ENCODE data around the gene ARHGAP42. TPM values are rescaled to one million over a fixed set of nuclear protein-coding genes. Genes with fewer than 3 reads are reported as not detected.

The ARHGAP42 gene
- total RNA-seq, 5 donors from 2014 or later (not counting 1 experiment from before 2014, with no cell fraction given), result 0.13 to 0.82 (median 0.49) TPM

DNA sequence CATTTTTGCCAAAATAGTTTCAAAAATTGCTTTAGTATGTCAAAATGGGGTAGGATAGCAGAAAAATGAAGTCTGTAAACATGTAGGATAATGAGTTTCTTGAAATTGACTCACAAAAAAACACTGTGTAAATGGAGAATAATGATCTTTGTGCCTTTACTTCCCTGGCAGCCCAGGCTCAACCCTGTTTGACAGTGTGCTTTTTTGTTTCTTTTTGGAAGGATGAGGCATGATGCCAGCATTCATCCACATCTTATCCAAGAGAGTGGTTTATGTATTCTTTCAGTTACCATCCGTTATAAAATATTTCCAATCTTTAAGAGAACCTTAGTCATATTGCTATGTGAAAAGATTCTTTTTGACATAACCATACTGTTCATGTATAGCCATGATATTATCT lies 70.6 kb downstream of the ARHGAP42 start:
- ATAC-seq (replicated peaks in 1 of 4) (no peak), DNase-seq (no peak)
- Mint-ChIP-seq H3K27ac (no peak overlapping the region), H3K36me3 (no peaks in the 10 kb centered on the region), H3K9me3 (peaks cover 0 to 11% (median 2%) of the 10 kb centered on the region in 3 donors), H3K4me1 (no peaks in the 10 kb centered on the region), H3K4me3 (no peak overlapping the region), H3K27me3 (no peaks in the 10 kb centered on the region)
- CTCF ChIA-PET, result no interaction called here
- no peak overlapping the region for H3K4me3 ChIP-seq (ENCODE audit: control insufficient read depth in 1 of 2, extremely low read depth in 1 of 2, low read length in 1 of 2)
- WGBS (ENCODE audit: insufficient coverage), result no CpG with 5 or more reads among the region's 1 CpG
- POLR2A ChIA-PET, result no interaction called here
- H3K9me3 ChIP-seq, result no peaks in the 10 kb centered on the region
- H3K36me3 ChIP-seq (ENCODE audit: control insufficient read depth in 2 of 2, extremely low read depth in 1 of 2, insufficient read depth in 1 of 2, low read length in 1 of 2), result no peaks in the 10 kb centered on the region
- H3K27ac ChIP-seq (ENCODE audit: low read length), result no peak overlapping the region
- no peaks in the 10 kb centered on the region for H3K27me3 ChIP-seq (replicated peaks in 1 of 2; ENCODE audit: control insufficient read depth in 2 of 2, extremely low read depth in 1 of 2, insufficient read depth in 2 of 2, low read length in 1 of 2)
- H3K4me1 ChIP-seq (ENCODE audit: control insufficient read depth in 1 of 2, extremely low read depth in 1 of 2, insufficient read depth in 2 of 2, low read length in 2 of 2), result no peaks in the 10 kb centered on the region

- Mint-ChIP-seq H3K27me3 (no peaks in the 10 kb centered on the region), H3K27ac (no peak overlapping the region), H3K4me3 (no peak overlapping the region), H3K9me3 (peaks cover 0 to 11% (median 2%) of the 10 kb centered on the region in 3 donors), H3K36me3 (no peaks in the 10 kb centered on the region), H3K4me1 (no peaks in the 10 kb centered on the region)
- ATAC-seq (replicated peaks in 1 of 4), result no peak
- Histone ChIP-seq H3K9me3 (no peaks in the 10 kb centered on the region), H3K27ac (ENCODE audit: low read length) (no peak overlapping the region), H3K36me3 (ENCODE audit: control insufficient read depth in 2 of 2, extremely low read depth in 1 of 2, insufficient read depth in 1 of 2, low read length in 1 of 2) (no peaks in the 10 kb centered on the region), H3K27me3 (replicated peaks in 1 of 2; ENCODE audit: control insufficient read depth in 2 of 2, extremely low read depth in 1 of 2, insufficient read depth in 2 of 2, low read length in 1 of 2) (no peaks in the 10 kb centered on the region), H3K4me3 (ENCODE audit: control insufficient read depth in 1 of 2, extremely low read depth in 1 of 2, low read length in 1 of 2) (no peak overlapping the region), H3K4me1 (ENCODE audit: control insufficient read depth in 1 of 2, extremely low read depth in 1 of 2, insufficient read depth in 2 of 2, low read length in 2 of 2) (no peaks in the 10 kb centered on the region)
- WGBS (ENCODE audit: insufficient coverage), result 60% methylated on average over 1 of the region's 2 CpGs
- ChIA-PET POLR2A (no interaction called here), CTCF (no interaction called here)
- DNase-seq, result no peak
These were observed 72.0 kb downstream of the ARHGAP42 start for GRCh38 chr11:100759106-100759505.

GRCh38 chr11:100759856-100760255 lies 72.8 kb downstream of the ARHGAP42 start:
- CTCF ChIA-PET, result no interaction called here
- no peaks in the 10 kb centered on the region for H3K36me3 Mint-ChIP-seq
- Histone ChIP-seq H3K4me3 (ENCODE audit: control insufficient read depth in 1 of 2, extremely low read depth in 1 of 2, low read length in 1 of 2) (no peak overlapping the region), H3K36me3 (ENCODE audit: control insufficient read depth in 2 of 2, extremely low read depth in 1 of 2, insufficient read depth in 1 of 2, low read length in 1 of 2) (no peaks in the 10 kb centered on the region), H3K27me3 (replicated peaks in 1 of 2; ENCODE audit: control insufficient read depth in 2 of 2, extremely low read depth in 1 of 2, insufficient read depth in 2 of 2, low read length in 1 of 2) (no peaks in the 10 kb centered on the region), H3K27ac (ENCODE audit: low read length) (no peak overlapping the region), H3K9me3 (no peaks in the 10 kb centered on the region), H3K4me1 (ENCODE audit: control insufficient read depth in 1 of 2, extremely low read depth in 1 of 2, insufficient read depth in 2 of 2, low read length in 2 of 2) (no peaks in the 10 kb centered on the region)
- 50% methylated on average over 1 of the region's 3 CpGs for WGBS (ENCODE audit: insufficient coverage)
- no peak for ATAC-seq (replicated peaks in 1 of 4)
- H3K4me1 Mint-ChIP-seq, result no peaks in the 10 kb centered on the region
- POLR2A ChIA-PET, result no interaction called here
- H3K9me3 Mint-ChIP-seq, result peaks cover 2 to 9% (median 5%) of the 10 kb centered on the region in 3 donors
- no peak overlapping the region for H3K27ac Mint-ChIP-seq
- no peaks in the 10 kb centered on the region for H3K27me3 Mint-ChIP-seq
- DNase-seq, result no peak
- H3K4me3 Mint-ChIP-seq, result no peak overlapping the region

DNA sequence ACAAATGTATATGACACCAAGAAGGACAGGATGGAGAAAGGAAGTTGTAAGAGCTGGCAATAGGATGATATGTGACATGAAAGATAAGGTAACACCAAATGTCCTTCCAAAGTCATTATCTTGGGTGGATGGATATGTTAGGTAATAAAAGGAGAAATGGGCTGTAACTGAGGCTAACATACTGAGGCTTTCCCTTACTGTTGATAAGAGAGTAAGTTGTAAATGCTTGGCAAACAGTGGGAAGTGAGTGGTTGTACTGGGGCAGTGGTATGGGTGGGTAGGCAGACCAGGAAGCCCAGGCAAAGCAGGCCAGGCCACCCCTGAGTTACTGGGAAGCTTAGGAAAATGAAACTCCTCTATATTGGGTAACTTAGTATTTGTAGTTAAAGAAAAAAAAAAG lies 73.7 kb downstream of the ARHGAP42 start:
- H3K4me1 Mint-ChIP-seq, result no peaks in the 10 kb centered on the region

DNA sequence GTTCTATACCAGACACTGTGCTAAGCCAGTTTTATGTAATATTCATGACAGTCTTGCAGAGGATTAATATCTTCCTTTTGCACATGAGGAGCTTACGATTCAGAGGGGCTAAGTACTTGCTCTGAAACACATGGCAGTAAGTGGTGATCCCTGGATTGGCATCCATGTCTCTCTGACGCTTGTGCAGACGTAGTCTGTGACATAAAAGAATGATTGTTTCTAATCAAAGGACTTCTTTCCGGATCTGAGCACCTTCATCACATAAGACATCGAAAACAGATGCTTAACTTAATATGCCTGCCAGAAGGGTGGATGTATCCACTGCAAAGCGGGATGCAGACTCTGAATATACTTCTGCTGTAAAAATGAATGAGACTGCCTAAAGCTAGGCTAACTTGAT lies 74.8 kb downstream of the ARHGAP42 start:
- H3K4me1 ChIP-seq (ENCODE audit: control insufficient read depth in 1 of 2, extremely low read depth in 1 of 2, insufficient read depth in 2 of 2, low read length in 2 of 2), result no peaks in the 10 kb centered on the region
- whole genome bisulfite sequencing (ENCODE audit: insufficient coverage), result 74% methylated on average over 3 of the region's 6 CpGs
- POLR2A ChIA-PET, result no interaction called here

More for the DNA sequence above, 73.7 kb downstream of the ARHGAP42 start:
- H3K27me3 ChIP-seq (replicated peaks in 1 of 2; ENCODE audit: control insufficient read depth in 2 of 2, extremely low read depth in 1 of 2, insufficient read depth in 2 of 2, low read length in 1 of 2), result no peaks in the 10 kb centered on the region
- CTCF ChIA-PET, result no interaction called here
- no peak overlapping the region for H3K27ac Mint-ChIP-seq
- H3K4me1 ChIP-seq (ENCODE audit: control insufficient read depth in 1 of 2, extremely low read depth in 1 of 2, insufficient read depth in 2 of 2, low read length in 2 of 2), result no peaks in the 10 kb centered on the region
- peaks cover 2 to 8% (median 5%) of the 10 kb centered on the region in 3 donors for H3K9me3 Mint-ChIP-seq
- H3K9me3 ChIP-seq, result no peaks in the 10 kb centered on the region
- ATAC-seq (replicated peaks in 1 of 4) (no peak), DNase-seq (no peak)
- H3K4me3 Mint-ChIP-seq, result no peak overlapping the region
- H3K36me3 Mint-ChIP-seq, result no peaks in the 10 kb centered on the region
- H3K27ac ChIP-seq (ENCODE audit: low read length), result no peak overlapping the region
- no peaks in the 10 kb centered on the region for H3K36me3 ChIP-seq (ENCODE audit: control insufficient read depth in 2 of 2, extremely low read depth in 1 of 2, insufficient read depth in 1 of 2, low read length in 1 of 2)
- POLR2A ChIA-PET, result no interaction called here
- no peak overlapping the region for H3K4me3 ChIP-seq (ENCODE audit: control insufficient read depth in 1 of 2, extremely low read depth in 1 of 2, low read length in 1 of 2)
- no peaks in the 10 kb centered on the region for H3K27me3 Mint-ChIP-seq

GRCh38 chr11:100766764-100767163 lies 79.7 kb downstream of the ARHGAP42 start:
- Histone ChIP-seq H3K27me3 (replicated peaks in 1 of 2; ENCODE audit: control insufficient read depth in 2 of 2, extremely low read depth in 1 of 2, insufficient read depth in 2 of 2, low read length in 1 of 2) (no peaks in the 10 kb centered on the region), H3K9me3 (no peaks in the 10 kb centered on the region), H3K27ac (ENCODE audit: low read length) (no peak overlapping the region), H3K4me1 (ENCODE audit: control insufficient read depth in 1 of 2, extremely low read depth in 1 of 2, insufficient read depth in 2 of 2, low read length in 2 of 2) (no peaks in the 10 kb centered on the region), H3K36me3 (ENCODE audit: control insufficient read depth in 2 of 2, extremely low read depth in 1 of 2, insufficient read depth in 1 of 2, low read length in 1 of 2) (no peaks in the 10 kb centered on the region), H3K4me3 (ENCODE audit: control insufficient read depth in 1 of 2, extremely low read depth in 1 of 2, low read length in 1 of 2) (no peak overlapping the region)
- H3K4me1 Mint-ChIP-seq, result no peaks in the 10 kb centered on the region
- no peak overlapping the region for H3K4me3 Mint-ChIP-seq
- peaks cover 0 to 5% (median 0%) of the 10 kb centered on the region in 3 donors for H3K9me3 Mint-ChIP-seq
- no peaks in the 10 kb centered on the region for H3K36me3 Mint-ChIP-seq
- POLR2A ChIA-PET, result no interaction called here
- DNase-seq (no peak), ATAC-seq (replicated peaks in 1 of 4) (no peak)
- H3K27me3 Mint-ChIP-seq, result no peaks in the 10 kb centered on the region
- H3K27ac Mint-ChIP-seq, result no peak overlapping the region
- no CpG with 5 or more reads among the region's 2 CpGs for WGBS (ENCODE audit: insufficient coverage)
- CTCF ChIA-PET, result no interaction called here

More for the DNA sequence above, 74.8 kb downstream of the ARHGAP42 start:
- no peaks in the 10 kb centered on the region for H3K9me3 ChIP-seq
- Mint-ChIP-seq H3K27me3 (no peaks in the 10 kb centered on the region), H3K36me3 (no peaks in the 10 kb centered on the region), H3K4me3 (no peak overlapping the region), H3K27ac (no peak overlapping the region), H3K4me1 (no peaks in the 10 kb centered on the region), H3K9me3 (peaks cover 2 to 8% (median 5%) of the 10 kb centered on the region in 3 donors)
- H3K36me3 ChIP-seq (ENCODE audit: control insufficient read depth in 2 of 2, extremely low read depth in 1 of 2, insufficient read depth in 1 of 2, low read length in 1 of 2), result no peaks in the 10 kb centered on the region
- no peak overlapping the region for H3K4me3 ChIP-seq (ENCODE audit: control insufficient read depth in 1 of 2, extremely low read depth in 1 of 2, low read length in 1 of 2)
- H3K27me3 ChIP-seq (replicated peaks in 1 of 2; ENCODE audit: control insufficient read depth in 2 of 2, extremely low read depth in 1 of 2, insufficient read depth in 2 of 2, low read length in 1 of 2), result no peaks in the 10 kb centered on the region
- ATAC-seq (replicated peaks in 1 of 4) (no peak), DNase-seq (no peak)
- no peak overlapping the region for H3K27ac ChIP-seq (ENCODE audit: low read length)
- CTCF ChIA-PET, result no interaction called here

GRCh38 chr11:100769165-100769564 lies 82.1 kb downstream of the ARHGAP42 start:
- no peaks in the 10 kb centered on the region for H3K27me3 Mint-ChIP-seq
- ATAC-seq (replicated peaks in 1 of 4), result no peak
- H3K4me1 ChIP-seq (ENCODE audit: control insufficient read depth in 1 of 2, extremely low read depth in 1 of 2, insufficient read depth in 2 of 2, low read length in 2 of 2), result no peaks in the 10 kb centered on the region
- H3K27me3 ChIP-seq (replicated peaks in 1 of 2; ENCODE audit: control insufficient read depth in 2 of 2, extremely low read depth in 1 of 2, insufficient read depth in 2 of 2, low read length in 1 of 2), result no peaks in the 10 kb centered on the region
- peaks cover 0 to 5% (median 0%) of the 10 kb centered on the region in 3 donors for H3K9me3 Mint-ChIP-seq
- no CpG with 5 or more reads among the region's 1 CpG for WGBS (ENCODE audit: insufficient coverage)
- H3K9me3 ChIP-seq, result no peaks in the 10 kb centered on the region
- ChIA-PET CTCF (interaction anchor here in 1 of 2 donors (0.6 kb wide), 1 partner anchor 114 kb away, joined by 3 read pairs; no protein-coding TSS in a partner anchor), POLR2A (no interaction called here)
- no peak overlapping the region for H3K4me3 Mint-ChIP-seq
- no peak overlapping the region for H3K27ac Mint-ChIP-seq
- H3K4me3 ChIP-seq (ENCODE audit: control insufficient read depth in 1 of 2, extremely low read depth in 1 of 2, low read length in 1 of 2), result no peak overlapping the region
- no peak overlapping the region for H3K27ac ChIP-seq (ENCODE audit: low read length)
- H3K36me3 ChIP-seq (ENCODE audit: control insufficient read depth in 2 of 2, extremely low read depth in 1 of 2, insufficient read depth in 1 of 2, low read length in 1 of 2), result no peaks in the 10 kb centered on the region
- no peaks in the 10 kb centered on the region for H3K4me1 Mint-ChIP-seq
- H3K36me3 Mint-ChIP-seq, result no peaks in the 10 kb centered on the region
- no peak for DNase-seq

Measured in T-cell (primary cell).